Esophagus squamous epithelium (tissue), 4 donors: ENCODE results near the gene ABCB11.

Experiments
- CTCF ChIP-seq, 6 experiments: fragments of 450-650 bp in 4 of 6; fragments of 200-600 bp in 2 of 6; sonication (generic) in 2 of 6; IDR thresholded peaks; one replicate each; pipeline ENCODE4 v1.5.1; 2016 to 2019; ENCODE audit warnings: antibody characterized with exemption in 6 of 6, mild to moderate bottlenecking in 4 of 6, moderate library complexity in 4 of 6
- POLR2A ChIP-seq, 4 donors: fragments of 450-650 bp; IDR thresholded peaks; one replicate each; pipeline ENCODE4 v1.6.1; 2017; ENCODE audit warnings: antibody characterized with exemption in 4 of 4, mild to moderate bottlenecking in 4 of 4, moderate library complexity in 3 of 4

- TF ChIP-seq CTCF (IDR thresholded peaks at IDR 0.05) (no peak), POLR2A (IDR thresholded peaks at IDR 0.05) (no peak)
These were observed 34.0 kb downstream of the ABCB11 start for GRCh38 chr2:168997118-168997521.
